ENCODE results near the gene HIPK1.

DNA sequence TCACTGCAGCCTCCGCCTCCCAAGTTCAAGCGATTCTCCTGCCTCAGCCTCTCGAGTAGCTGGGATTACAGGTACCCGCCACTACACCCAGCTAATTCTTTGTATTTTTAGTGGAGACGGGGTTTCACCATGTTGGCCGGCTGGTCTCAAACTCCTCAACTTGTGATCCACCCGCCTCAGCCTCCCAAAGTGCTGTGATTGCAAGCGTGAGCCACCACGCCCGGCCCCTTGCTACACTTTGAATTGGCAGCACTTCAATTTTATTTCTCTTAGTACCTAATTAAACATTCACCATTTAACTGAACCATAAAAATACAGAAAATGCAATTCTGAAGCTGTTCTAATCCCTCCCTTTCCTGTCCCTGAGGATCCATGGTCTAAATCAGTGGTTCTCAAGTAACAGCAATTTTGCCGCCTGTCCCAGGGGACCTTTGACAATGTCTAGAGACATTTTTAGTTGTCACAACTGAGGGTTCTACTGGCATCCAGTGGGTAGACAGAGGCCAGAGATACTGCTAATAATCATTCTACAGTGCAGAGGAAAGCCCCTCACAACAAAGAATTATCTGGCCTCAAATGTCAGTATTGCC, 37.4 kb upstream of the HIPK1 start:
- TF ChIP-seq, protein P1, sequence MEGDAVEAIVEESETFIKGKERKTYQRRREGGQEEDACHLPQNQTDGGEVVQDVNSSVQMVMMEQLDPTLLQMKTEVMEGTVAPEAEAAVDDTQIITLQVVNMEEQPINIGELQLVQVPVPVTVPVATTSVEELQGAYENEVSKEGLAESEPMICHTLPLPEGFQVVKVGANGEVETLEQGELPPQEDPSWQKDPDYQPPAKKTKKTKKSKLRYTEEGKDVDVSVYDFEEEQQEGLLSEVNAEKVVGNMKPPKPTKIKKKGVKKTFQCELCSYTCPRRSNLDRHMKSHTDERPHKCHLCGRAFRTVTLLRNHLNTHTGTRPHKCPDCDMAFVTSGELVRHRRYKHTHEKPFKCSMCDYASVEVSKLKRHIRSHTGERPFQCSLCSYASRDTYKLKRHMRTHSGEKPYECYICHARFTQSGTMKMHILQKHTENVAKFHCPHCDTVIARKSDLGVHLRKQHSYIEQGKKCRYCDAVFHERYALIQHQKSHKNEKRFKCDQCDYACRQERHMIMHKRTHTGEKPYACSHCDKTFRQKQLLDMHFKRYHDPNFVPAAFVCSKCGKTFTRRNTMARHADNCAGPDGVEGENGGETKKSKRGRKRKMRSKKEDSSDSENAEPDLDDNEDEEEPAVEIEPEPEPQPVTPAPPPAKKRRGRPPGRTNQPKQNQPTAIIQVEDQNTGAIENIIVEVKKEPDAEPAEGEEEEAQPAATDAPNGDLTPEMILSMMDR (IDR thresholded peaks at IDR 0.05): no peak
- TF ChIP-seq EZH2 (IDR thresholded peaks at IDR 0.05): no peak
- no peak for TF ChIP-seq EZH2phosphoT487 (IDR thresholded peaks at IDR 0.05)
